Measurements from ENCODE around the gene DENND2A.
"Not testable (repeated sequence)": the region's sequence is repeated elsewhere in the genome, so short reads cannot be mapped to it uniquely, and the experiment has no call there.

Gene DENND2A

GRCh38 chr7:140506788-140507464 is 133.7 kb downstream of the DENND2A start:
- no peak for DNase-seq (ENCODE audit: low spot score)

GRCh38 chr7:140501966-140502365 is 138.6 kb downstream of the DENND2A start:
- DNase-seq (ENCODE audit: low spot score) = no peak

GRCh38 chr7:140497807-140498206 is 142.8 kb downstream of the DENND2A start:
- not testable (repeated sequence) for DNase-seq (ENCODE audit: low spot score)

GRCh38 chr7:140497241-140497769 is 143.3 kb downstream of the DENND2A start:
- DNase-seq (ENCODE audit: low spot score) = no peak

GRCh38 chr7:140495514-140496097 is 145.0 kb downstream of the DENND2A start:
- no peak for DNase-seq (ENCODE audit: low spot score)

- no peak for DNase-seq (ENCODE audit: low spot score)
Measured at GRCh38 chr7:140494867-140495266, 145.7 kb downstream of the DENND2A start.

GRCh38 chr7:140489026-140489359 is 151.6 kb downstream of the DENND2A start:
- no peak for DNase-seq (ENCODE audit: low spot score)

GRCh38 chr7:140485500-140486265 is 154.9 kb downstream of the DENND2A start:
- DNase-seq (ENCODE audit: low spot score) = no peak

- DNase-seq (ENCODE audit: low spot score) = no peak
Measured at GRCh38 chr7:140484951-140485499, 155.6 kb downstream of the DENND2A start.

- DNase-seq (ENCODE audit: low spot score) = no peak
Measured at GRCh38 chr7:140484479-140484878, 156.1 kb downstream of the DENND2A start.

- no peak for DNase-seq (ENCODE audit: low spot score)
Measured at GRCh38 chr7:140479739-140480084, 160.9 kb downstream of the DENND2A start.

- DNase-seq (ENCODE audit: low spot score) = peak; percentile 95
Measured at GRCh38 chr7:140479062-140479738, 161.4 kb downstream of the DENND2A start, which contains the start of gene MKRN1. MKRN1 (minus strand) TSS chr7:140479505; CDS start chr7:140479344, 161 bp downstream.

GRCh38 chr7:140478246-140479061 is 162.2 kb downstream of the DENND2A start:
- no peak for DNase-seq (ENCODE audit: low spot score)

- no peak for DNase-seq (ENCODE audit: low spot score)
Measured at GRCh38 chr7:140476698-140477261, 163.8 kb downstream of the DENND2A start.

- DNase-seq (ENCODE audit: low spot score) = peak; percentile 45
Measured at GRCh38 chr7:140475747-140476333, 164.8 kb downstream of the DENND2A start.
